ENCODE measurements around the gene ADAMTSL1.

The ADAMTSL1 gene

DNA sequence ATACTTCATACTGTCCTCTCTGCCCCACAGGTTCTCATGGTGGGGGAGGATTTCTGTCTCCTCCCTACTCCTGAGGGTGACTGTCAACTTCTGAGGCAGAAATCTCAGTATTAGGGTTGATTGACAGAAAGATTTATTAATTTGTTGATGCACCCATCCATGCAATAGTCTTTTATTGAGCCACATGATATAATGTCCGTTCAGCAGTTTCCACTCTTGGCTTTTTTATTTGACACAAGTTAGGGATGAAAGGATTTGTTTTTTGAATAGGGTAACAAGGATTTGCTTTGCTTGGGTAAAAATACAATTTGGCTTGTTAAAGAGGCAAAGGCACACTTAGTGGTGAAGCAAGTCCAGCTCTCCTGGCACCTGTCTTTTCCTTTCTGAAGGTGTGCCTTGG is 125.0 kb downstream of the ADAMTSL1 start:
- in situ Hi-C loops (cut with MboI; ENCODE audit: low sequenced_read_pairs), result no loop called here

DNA sequence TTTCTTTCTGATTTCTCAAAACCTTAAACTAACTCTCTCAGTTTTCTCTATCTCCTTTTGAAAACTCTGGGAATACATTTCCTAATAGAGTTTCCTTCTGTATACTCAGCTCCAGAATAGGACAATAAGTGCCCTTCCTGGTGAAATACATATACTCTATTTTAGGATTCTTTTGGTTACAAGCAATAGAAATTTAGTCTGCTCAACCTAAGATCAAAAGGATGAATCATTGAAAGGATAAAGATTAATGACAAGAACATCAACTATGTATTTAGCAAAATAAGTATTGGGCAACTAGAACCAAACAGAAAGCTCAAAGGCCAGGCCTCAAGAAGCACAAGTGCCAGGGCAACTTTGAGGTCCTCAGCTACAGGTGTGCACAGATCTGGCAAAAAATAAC is 127.1 kb downstream of the ADAMTSL1 start:
- in situ Hi-C loops (cut with MboI; ENCODE audit: low sequenced_read_pairs), result no loop called here

DNA sequence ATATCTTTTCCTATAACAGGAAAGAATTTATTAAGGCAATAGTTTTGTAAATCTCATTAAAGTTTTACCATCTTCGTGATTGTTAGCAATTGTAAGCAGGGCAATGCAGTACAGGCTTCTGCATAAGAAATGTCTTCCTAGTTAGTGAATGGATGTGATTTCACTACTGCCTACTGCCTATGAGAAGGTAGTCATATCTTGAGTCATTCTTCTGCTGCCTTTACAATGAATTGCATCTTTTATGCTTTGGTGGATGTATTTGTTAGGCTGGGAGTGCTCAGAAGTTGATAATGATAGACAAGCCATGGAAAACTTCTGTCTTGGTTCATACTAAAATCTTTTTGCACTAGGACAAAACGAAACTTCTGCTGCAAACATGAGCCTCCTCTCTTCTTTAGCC is 128.0 kb downstream of the ADAMTSL1 start:
- in situ Hi-C loops (cut with MboI; ENCODE audit: low sequenced_read_pairs), result no loop called here

DNA sequence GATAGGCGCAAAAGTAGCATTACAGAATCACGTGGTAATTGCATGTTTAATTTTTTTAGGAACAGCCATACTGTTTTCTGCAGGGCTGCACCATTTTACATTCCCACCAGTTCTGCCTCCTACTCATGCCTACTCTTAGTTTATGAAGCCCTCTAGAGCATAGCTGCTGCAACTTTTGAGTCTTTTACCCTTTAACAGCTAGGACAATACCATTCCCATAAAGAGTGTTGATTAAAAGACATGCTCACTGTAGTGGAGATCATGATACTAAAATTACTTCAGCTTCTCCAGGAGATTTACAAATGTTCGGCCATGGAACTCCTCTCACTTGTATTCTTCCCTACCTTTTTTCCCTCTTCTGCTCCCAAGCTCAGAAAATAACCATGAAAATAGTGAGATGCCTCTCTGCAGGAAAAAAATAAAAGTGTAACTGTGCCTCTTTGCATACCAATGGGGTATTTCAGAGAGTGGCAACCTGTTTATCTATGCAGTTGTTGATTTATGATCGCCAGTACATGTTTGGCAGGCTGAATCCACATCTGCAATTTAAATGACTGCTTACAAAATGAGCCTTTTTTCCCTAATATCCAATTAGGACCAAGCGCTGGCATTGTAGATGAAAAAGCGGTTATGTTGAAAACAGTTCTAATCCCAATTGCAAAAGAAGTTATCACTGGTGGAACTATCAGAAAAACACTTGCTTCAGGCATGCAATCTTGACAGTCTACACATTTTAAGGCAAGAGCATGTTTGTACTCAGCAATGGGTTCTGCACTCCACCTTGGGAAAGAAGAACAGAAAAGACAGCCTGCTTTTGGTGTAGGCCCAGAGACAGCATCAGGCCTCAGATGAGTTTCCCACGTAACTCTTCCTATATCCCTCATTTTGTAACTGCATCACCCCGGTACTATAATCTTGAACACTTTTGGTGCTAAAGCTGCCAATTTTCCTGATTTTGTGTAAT is 131.1 kb downstream of the ADAMTSL1 start:
- in situ Hi-C loops (cut with MboI; ENCODE audit: low sequenced_read_pairs), result no loop called here

DNA sequence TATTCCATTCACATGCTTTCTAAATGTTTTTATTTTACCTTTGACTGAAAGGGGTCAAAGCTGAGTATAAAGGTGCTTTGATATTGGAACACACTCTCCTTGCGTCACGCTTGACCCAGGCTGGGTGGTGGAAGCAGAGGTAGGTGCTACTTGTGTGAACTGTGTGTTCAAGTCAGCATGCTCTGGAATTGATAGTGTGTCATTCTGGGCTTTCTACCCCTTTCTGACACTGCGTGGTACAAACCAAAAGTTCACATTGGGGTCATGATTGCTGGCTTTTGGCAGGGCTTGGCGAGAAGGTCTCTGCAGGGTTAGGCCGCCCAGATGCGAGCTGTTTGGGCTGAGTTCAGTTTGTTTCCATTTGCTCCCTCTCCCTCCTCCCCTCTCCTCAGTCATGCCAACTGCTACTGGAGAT is 131.8 kb downstream of the ADAMTSL1 start:
- in situ Hi-C loops (cut with MboI; ENCODE audit: low sequenced_read_pairs), result no loop called here

DNA sequence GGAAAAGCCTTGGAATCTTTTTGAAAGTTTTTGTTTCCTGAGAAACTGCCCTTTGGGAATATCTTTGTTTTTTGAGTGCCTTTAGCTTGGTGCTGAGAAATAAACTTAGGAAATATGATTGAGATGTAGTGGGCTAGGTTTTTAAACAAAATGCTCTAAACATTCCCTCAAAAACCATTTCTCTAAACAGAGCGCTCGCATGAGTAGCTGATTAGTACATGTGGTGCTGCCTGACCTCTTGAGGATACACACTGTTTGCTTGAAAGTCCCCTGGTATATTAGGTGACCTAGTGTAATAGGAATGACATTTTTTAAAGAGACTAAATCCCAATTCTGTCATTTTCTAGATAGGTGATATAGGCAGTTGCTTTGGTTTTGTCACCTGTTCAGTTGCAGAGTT is 132.3 kb downstream of the ADAMTSL1 start:
- in situ Hi-C loops (cut with MboI; ENCODE audit: low sequenced_read_pairs), result no loop called here

DNA sequence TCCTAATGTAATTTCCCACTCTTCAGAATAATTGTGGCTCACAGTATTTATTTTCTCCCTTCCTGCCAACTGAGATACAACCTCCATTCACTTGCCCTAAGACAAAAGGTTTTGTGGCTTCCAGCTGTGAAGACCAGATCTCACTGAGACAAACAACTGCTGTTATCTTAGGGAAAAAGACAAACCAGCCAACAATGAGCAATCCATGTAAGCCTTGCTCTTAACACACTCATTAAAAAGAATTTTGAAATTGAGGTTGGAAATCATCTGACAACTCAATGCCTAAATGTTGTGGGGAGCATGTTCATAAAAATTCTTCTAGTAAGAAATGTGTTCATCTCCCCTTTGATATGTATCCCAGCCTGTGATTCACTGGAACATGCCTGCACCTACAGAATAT is 132.9 kb downstream of the ADAMTSL1 start:
- in situ Hi-C loops (cut with MboI; ENCODE audit: low sequenced_read_pairs), result no loop called here

DNA sequence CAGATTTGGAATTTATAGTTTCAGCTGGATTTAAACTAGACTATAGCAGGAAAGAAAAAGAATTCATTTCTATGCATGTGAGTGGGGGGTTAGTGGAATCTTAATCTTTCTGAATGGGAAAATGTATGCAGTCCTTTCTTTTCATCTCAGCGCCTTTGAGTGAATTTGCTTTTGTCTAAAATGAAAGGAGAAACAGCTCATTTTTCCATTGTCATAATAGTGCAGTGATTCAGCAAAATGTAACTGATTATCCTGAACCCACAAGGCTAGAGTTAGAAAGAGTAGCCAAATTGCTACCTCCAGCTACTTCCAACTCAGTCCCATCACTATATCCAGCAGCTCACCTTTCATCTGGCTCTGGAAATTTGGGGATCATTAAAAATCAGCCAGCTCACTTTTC is 134.4 kb downstream of the ADAMTSL1 start:
- in situ Hi-C loops (cut with MboI; ENCODE audit: low sequenced_read_pairs), result no loop called here

DNA sequence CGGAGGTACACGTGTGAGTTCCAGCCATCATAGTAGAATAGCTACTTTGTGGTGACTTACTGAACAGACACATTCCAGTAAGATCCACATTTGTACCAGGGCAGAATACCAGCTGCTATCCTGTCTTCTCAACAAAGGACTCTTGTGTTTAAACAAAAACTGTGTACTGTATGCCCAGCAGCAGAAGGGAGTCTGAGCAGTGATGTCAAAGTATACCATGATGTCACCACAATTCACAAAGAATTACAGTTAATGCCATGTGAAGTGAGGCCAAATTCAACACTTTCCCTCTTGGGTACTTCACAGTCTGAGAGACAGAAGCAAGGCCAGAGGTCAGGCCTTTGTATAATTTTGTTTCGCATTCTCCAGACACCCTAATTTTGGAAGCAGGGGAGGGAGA is 137.0 kb downstream of the ADAMTSL1 start:
- in situ Hi-C loops (cut with MboI; ENCODE audit: low sequenced_read_pairs), result no loop called here

DNA sequence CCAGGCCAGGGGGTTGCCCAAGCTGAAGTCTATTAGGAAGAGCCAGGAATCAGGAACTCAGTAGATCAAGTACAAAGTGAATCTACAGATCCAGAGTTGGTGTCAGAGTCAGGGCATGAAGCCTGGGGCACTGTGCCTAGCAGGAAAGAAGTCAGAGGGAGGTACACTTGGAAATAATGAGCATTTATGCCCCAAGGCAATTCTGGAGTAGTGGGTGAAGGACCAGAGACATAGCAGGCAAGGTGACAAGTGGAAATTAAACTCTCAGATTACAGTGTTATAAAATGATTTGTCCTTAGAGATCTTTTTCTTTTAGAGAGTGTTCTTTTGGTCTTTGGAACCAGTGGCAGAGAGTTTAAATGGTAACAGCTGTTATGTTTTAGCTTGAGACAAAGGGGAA is 138.0 kb downstream of the ADAMTSL1 start:
- in situ Hi-C loops (cut with MboI; ENCODE audit: low sequenced_read_pairs), result no loop called here

DNA sequence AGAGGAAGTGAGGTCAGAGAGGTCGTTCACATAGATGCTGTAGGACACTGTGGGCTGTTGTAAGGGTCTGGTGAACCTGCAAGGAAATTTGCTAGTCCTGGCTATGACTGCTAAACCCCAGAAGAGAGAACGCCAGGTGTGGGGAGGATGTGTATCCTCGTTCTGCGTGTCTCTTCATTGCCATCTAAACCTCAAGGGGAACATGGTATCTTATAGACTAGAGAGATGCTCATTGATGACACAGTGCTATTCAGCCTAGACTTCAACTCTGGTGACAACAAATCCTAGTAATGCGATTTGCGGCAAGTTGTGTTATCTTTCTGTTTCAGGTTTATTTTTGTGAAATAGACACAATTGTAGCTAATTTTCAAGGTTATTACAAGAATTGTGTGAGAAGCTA is 140.2 kb downstream of the ADAMTSL1 start:
- in situ Hi-C loops (cut with MboI; ENCODE audit: low sequenced_read_pairs), result no loop called here

DNA sequence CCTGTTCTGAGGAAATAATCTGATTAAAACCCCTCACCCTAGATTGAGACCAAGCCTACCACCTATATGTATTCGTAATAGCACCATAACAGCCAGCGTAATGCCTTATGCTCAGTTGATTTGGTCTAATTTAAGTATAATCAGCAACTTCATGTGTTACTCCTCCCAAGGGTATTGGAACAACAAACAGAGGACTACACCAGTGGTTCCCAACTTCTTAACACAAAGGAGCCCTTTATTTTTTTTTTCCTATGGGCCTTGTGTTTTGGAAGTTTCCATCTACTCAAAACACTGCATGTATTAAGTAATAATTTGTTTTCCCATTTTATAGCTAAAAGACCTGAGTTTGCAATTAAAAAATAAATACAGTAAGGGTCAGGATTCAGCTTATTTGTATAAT is 140.7 kb downstream of the ADAMTSL1 start:
- in situ Hi-C loops (cut with MboI; ENCODE audit: low sequenced_read_pairs), result no loop called here

DNA sequence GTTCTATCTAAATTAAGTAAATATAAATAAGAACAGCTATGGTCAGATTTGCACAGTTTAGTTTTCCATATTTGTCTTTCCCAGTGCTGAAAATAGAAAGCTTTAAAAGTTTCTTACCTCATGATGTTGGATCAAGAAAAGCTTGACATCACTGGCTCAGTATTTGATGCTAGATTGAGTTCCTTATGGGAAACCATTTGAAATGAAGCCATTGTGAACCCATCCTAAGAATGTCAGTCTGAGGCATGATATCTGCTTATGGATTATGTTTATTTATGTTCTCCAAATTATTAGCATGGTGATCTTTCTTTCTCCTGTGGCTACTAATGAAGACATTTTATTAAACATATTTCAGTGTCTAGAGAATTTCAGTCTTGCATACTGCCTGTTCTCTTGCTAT is 143.0 kb downstream of the ADAMTSL1 start:
- in situ Hi-C loops (cut with MboI; ENCODE audit: low sequenced_read_pairs), result no loop called here

DNA sequence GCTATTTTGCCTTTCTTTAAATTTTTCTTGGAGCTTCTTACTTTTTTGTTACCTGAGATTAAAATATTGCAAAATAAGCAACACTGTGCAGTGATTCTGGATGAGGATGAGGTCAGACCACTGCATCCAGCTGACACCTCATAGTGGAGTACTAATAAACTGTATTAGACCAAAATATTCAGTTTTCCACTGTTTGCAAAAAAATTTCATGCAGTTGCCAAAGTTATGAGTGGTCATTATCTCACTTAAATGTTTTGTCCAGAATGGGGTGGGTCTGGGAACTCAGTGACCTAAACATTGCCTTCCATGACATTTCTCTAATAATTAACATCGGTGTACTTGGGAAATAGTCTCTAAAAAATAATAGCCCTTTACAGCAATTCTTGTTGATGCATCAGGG is 143.8 kb downstream of the ADAMTSL1 start:
- in situ Hi-C loops (cut with MboI; ENCODE audit: low sequenced_read_pairs), result no loop called here

DNA sequence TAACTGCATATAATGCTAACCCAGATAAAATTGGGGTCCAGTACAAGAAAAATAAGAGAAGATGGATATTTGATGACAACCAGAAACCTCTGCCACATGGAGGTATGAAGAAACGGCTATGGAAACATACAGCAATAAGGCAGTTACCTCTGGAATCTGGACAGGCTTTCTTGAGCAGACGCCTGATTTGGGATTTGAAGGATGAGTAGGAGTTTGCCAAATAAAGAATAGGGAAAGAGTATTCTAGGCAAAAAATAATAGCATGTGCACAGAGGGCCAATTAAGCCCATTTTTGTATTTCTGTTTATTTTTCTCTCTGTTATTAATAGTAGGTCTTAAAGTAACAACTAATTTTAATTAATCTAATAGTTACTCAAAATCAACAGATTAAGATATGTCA is 144.9 kb downstream of the ADAMTSL1 start:
- in situ Hi-C loops (cut with MboI; ENCODE audit: low sequenced_read_pairs), result no loop called here

DNA sequence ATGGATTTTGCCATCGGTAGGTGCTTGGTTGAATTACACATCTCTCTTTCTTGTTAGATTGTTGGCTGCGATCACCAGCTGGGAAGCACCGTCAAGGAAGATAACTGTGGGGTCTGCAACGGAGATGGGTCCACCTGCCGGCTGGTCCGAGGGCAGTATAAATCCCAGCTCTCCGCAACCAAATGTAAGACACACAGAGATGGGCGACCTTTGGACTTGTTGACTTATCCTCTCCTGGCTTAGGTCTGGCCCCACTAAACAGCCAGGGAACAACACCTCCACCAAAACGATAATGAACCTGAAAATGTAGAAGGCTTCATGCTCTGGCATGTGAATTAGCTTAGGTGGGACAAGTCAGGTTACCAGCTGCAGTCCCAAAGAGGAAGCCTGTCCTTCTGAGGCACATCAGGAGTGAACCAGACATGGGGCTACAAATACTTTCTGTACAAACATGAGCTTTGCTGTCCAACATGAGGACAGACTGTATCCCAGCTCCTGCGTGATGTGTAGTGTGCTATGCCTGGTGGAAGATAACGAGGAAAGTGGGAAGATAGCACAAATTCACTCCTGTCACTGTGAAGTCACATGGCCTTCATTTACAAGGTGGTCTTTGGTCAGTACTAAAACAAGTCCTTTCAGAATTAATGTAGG is 148.4 kb downstream of the ADAMTSL1 start:
- in situ Hi-C loops (cut with MboI; ENCODE audit: low sequenced_read_pairs), result no loop called here

DNA sequence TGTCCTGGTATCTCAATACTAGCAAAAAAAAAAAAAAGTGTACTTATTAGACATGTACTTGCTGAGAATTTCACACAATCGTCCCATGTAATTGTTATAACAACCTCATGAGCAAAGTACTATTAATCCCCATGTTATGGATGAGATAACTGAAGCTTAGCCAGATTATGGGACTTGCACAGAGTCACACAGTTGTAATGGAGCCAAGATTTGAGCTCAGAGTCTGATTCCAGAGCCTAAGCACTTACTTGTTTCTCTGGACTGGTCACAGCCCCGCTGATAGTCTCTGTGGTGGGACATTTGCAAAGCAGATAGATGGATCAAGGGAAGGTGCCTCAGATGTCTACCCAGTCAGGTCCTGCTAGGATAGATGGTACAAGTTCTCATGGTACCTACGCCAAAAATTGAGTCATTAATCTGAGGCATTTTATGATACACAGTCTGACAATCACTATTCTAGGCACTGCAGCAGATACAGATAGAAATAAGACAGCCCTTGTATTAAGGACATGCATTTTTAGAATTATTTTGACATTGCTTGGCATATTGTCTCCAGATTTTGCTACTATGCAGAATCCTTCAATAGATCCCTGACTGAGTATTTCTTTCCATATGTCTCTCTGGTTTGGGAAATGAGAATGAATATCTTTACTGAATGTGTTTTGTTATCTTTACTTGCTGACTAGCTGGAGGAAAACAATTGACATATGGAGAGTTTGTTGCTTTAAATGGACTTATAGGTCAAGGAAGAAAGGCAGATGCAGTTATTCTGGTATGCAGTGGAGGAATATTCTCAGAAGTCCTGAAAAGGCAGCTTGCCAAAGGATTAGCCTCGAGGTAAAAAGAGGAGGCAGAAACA is 149.5 kb downstream of the ADAMTSL1 start:
- in situ Hi-C loops (cut with MboI; ENCODE audit: low sequenced_read_pairs), result no loop called here

DNA sequence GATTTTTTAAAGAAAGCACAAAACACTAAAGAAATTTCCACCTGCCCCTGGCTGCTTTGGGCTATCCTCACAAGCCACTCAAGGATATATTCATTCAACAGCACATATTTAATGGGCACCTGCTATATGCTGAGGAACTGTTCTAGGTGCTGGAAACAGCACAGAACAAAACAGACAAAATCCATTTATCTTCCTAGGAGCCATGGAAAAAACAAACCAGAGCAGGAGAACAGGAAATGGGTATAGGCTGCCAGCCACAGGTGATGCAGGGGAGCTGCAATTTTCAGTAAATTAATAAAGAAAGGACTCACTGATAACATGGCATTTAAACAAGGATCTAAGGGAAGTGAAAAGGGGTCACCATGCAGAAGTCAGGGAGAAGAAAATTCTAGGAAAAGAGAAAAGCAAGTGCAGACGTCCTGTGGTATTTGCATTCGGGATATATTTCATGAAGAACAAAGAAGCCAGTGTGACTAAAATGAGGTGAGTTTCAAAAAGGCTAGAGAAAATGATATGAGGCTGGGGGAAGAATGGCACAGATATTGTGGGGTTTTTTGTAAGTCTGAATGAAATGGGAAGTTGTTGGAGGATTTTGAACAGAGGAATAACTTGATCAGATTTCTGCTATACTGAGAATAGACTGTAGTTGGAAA is 152.2 kb downstream of the ADAMTSL1 start:
- in situ Hi-C loops (cut with MboI; ENCODE audit: low sequenced_read_pairs), result no loop called here

DNA sequence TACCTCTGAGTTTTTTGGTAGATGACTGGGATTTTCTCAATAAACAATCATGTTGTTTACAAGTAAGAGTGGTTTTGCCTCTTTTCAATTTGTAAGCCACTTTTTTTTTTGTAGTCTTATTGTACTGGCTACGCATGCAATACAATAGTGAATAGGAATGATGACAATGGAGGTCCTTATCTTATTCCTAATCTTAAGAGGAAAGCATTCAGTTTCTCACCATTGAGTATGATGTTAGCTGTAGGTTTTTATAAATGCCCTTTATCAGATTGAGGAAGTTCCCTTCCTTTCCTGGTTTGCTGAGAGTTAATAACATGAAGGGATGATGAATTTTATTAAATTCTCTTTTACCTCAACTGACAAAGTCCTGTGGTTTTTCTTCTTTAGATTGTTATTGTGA is 155.2 kb downstream of the ADAMTSL1 start:
- in situ Hi-C loops (cut with MboI; ENCODE audit: low sequenced_read_pairs), result no loop called here

DNA sequence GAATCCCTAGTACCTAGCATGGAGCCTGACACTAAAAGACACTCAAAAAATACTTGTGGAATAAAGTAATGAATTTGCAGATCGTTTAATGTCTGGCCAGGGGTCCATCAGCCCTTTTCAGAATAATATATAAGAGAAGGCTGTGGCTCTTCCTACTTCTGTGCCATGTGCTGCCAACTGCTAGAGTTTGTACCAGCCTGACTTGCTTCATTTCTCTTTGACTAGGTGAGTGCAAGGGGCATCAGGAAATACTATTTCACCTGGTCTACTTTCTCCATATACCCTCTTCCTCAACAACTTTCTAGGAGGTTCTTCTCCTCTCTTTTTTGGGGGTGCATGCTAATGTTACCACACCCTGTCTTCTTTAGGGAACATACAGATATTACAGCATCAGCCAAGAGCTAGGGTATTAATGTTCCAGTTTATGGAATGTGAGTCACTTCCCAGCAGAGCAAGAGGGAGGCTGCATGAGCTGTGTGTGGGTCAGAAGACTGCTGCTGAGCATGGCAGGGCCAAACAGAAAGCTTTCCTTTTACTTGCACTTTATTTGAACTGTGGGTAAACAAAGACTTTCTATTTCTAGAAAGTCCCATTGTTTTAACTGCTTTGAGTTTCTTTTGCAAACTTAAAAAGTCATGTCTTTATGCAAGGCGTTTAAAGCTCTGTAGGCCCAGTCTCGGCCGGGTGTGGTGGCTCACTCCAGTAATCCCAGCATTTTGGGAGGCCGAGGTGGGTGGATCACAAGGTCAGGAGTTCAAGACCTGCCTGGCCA is 158.9 kb downstream of the ADAMTSL1 start:
- in situ Hi-C loops (cut with MboI; ENCODE audit: low sequenced_read_pairs), result no loop called here

Data from HL-60/S4 treated with retinoic acid at 250 ng/mL for 4 days and 3 days (cell line).